ENCODE results near the gene STATH. TPM values are rescaled to one million over a fixed set of nuclear protein-coding genes. Genes with fewer than 3 reads are reported as not detected.
A peak's percentile ranks its signal among the peaks of the same experiment; 100 is the strongest.
"Not testable (repeated sequence)": the region's sequence is repeated elsewhere in the genome, so short reads cannot be mapped to it uniquely, and the experiment has no call there.

The STATH gene, protein sequence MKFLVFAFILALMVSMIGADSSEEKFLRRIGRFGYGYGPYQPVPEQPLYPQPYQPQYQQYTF
- polyA plus RNA-seq (2013, experiment 1 of 2; ENCODE audit: insufficient read length) = not detected
- not detected for polyA plus RNA-seq (2013, experiment 2 of 2; ENCODE audit: insufficient read length)

DNA sequence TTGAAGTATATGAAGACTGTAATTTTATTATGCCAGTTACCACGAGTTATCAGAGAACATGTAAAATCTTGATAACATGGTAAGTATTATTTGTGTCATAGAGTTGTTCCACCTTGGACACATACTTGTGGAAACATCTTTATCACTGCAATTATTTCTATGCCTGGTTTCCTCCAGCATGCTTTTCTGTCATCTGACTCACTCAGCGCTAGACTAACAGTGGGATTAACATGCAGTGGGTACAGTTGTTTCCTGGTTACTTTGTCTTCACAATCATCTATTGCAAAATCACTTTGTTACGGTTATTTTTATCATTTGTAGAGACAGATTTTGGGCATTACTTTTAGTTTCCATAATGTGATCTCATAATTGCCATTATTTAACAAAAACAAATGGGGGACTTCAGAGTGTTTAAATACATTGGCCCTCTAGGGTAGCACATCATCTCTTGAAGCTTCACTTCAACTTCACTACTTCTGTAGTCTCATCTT is at the start of gene STATH:
Gene STATH, plus strand, starts transcription at position 441 of the 491 bp plus-strand sequence. CDS start 2,472 bp downstream, outside the sequence.
- DNase-seq = peak; percentile 2

GRCh38 chr4:69951602-69952001 is 44.2 kb upstream of the STATH start:
- no peak for DNase-seq

GRCh38 chr4:69957209-69957608 is 38.6 kb upstream of the STATH start:
- no peak for DNase-seq

GRCh38 chr4:69965628-69966027 is 30.1 kb upstream of the STATH start, which contains the start of gene CSN2:
Gene CSN2, minus strand, starts transcription at chr4:69965728. Its CDS starts 4,733 bp downstream, at chr4:69960995.
- no peak for DNase-seq

- no peak for DNase-seq
Measured at GRCh38 chr4:69970071-69970470, 25.7 kb upstream of the STATH start.

GRCh38 chr4:69974631-69975030 is 21.1 kb upstream of the STATH start:
- DNase-seq = no peak

DNA sequence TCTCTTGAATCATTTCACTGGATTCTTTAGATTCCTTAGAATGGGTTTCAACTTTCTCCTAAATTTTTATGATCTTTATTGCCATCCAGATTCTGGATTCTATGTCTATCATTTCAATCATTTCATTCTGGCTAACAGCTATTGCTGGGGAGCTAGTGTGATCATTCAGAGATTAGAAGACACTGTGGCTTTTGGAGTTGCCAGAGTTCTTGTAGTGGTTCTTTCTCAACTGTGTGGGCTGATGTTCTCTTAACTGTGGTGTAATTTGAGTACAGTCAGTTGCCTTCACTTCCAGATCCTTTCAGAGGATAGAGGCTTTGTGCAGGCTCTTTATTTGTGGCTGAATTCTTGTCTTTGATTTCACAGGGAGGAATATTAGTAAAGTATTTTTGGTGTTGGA is 18.2 kb upstream of the STATH start:
- DNase-seq = no peak

- peak; percentile 6 for DNase-seq
Measured at GRCh38 chr4:69984030-69984443, 11.7 kb upstream of the STATH start.

DNA sequence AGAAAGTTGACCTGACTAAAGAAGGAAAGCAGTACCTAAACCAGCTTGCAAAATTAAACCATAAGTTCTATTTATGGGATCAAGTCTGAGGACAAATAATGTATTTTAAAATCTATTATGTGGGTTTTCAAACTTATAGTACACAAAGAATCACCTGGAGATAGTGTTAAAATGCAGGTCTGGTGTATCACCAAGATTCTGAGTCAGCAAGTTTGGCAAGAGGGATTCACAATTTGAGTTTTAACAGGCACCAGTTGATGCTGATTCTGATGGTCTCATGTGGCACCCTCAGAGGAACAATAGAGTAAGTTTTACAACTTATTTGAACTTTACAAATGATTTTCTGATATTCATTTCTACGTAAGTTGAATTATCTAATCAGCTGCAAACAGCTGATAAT is 9.1 kb upstream of the STATH start:
- no peak for DNase-seq

DNA sequence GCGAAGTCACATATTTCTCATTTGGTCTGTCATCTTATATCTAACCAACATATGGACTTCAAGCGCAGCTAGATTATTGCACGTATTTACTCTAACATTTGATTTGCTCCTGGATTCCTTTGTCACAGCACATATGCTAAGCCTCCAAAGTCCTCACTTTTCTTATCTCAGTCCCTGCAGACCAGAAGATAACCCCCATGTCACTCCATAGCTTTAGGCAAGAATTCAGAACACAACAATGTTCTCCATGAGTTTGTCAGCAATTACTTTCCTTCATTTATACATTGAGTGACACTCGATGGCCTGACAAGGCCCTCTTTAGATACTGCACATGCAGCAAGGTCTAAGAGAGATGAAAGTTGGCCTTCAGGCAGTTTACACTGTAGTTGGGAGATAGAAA is 4.8 kb upstream of the STATH start:
- DNase-seq = no peak

GRCh38 chr4:69994782-69995181 is 984 bp upstream of the STATH start:
- DNase-seq = no peak

- no peak for DNase-seq
Measured at GRCh38 chr4:69999420-69999819, 3.7 kb downstream of the STATH start.

DNA sequence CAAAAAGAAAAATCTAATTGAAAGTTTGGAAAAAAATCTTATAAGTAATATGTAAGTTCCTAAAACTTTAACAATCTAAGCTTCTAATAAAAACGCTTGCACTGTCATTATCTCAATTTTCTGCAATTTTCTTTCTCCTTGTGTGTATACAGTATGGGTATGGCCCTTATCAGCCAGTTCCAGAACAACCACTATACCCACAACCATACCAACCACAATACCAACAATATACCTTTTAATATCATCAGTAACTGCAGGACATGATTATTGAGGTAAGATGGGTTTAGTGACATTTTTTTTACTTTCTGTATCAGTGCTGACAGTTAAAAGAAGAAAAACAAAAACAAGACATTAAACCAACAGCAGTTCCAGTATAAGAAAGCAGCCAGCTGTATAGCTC is 4.9 kb downstream of the STATH start:
- DNase-seq = no peak

DNA sequence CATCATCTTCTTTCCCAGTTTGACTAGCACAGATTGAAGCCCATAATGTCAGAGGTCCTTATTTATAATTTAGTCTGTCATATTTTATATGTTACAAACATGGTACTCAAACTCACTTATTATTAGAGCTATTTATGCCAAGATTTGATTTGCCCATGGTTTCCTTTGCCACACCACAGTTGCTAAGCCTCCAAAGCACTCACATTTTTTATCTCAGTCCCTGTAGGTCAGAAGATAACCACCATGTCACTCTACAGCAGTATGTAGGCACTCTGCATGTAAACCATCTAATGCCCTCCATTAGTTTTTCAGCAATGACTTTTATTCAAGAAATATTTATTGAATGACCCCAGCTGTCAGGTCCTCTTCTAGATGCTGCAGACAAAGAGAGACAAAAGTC is 6.7 kb downstream of the STATH start:
- DNase-seq = no peak

- DNase-seq = no peak
Measured at GRCh38 chr4:70008771-70009170, 13.0 kb downstream of the STATH start.

GRCh38 chr4:70019006-70019405 is 23.2 kb downstream of the STATH start:
- not testable (repeated sequence) for DNase-seq

GRCh38 chr4:70023218-70023617 is 27.5 kb downstream of the STATH start:
- no peak for DNase-seq

DNA sequence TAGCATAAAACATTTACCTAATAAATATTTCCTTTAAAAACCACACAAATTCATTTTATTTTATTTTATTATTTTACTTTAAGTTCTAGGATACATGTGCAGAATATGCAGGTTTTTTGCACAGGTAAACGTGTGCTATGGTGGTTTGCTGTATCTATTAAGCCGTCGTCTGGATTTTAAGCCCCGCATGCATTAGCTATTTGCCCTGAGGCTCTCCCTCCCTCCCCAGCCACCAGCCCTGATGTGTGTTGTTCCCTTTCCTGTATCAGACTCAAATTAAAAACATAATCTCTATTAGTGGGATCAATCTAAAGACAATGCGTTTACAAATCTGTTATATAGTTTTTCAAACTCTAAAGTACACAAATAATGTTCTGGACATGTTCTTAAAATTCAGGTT is 31.2 kb downstream of the STATH start:
- DNase-seq = no peak

DNA sequence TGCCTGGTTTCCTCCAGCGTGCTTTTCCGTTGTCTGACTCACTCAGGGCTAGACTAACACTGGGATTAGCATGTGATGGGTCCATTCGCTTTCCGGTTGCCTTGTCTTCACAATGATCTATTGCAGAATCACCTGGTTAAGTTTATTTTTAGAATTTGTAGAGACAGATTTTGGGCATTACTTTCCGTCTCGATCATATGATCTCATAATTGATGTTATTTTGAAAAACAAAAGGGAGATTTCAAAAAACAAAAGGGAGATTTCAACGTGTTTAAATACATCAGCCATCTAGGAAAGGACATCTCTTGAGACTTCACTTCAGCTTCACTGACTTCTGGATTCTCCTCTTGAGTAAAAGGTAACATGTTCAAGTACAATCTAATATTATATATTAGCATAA is 32.4 kb downstream of the STATH start, which contains the start of gene HTN3:
Gene HTN3, plus strand, starts transcription at position 301 of the 400 bp plus-strand sequence. CDS start 2,282 bp downstream, outside the sequence.
- not testable (repeated sequence) for DNase-seq

GRCh38 chr4:70037559-70037958 is 41.8 kb downstream of the STATH start:
- DNase-seq = not testable (repeated sequence)

DNA sequence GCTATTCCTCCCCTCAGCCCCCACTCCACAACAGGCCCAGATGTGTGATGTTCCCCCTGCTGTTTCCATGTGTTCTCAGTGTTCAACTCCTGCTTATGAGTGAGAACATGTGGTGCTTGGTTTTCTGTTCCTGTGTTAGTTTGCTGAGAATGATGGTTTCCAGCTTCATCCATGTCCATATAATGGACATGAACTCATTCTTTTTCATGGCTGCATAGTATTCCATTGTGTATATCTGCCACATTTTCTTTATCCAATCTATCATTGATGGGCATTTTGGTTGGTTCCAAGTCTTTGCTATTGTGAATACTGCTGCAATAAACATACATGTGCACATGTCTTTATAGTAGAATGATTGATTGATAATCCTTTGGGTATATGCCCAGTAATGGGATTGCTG is 44.2 kb downstream of the STATH start:
- not testable (repeated sequence) for DNase-seq

GRCh38 chr4:70041652-70042286 is 46.0 kb downstream of the STATH start:
- no peak for DNase-seq

- DNase-seq = not testable (repeated sequence)
Measured at GRCh38 chr4:70050138-70050537, 54.4 kb downstream of the STATH start, which contains the start of gene HTN1. Gene HTN1, plus strand, starts transcription at chr4:70050438. Its CDS starts 2,639 bp downstream, at chr4:70053077.

Measured in fibroblast of skin of abdomen (primary cell).